Transverse colon (tissue), 4 donors: ENCODE measurements around the gene ARHGAP10. TPM values are rescaled to one million over a fixed set of nuclear protein-coding genes. Genes with fewer than 3 reads are reported as not detected.

Source experiments
- DNase-seq: peaks from one replicate; pipeline ENCODE4 v3.0.0-alpha.2; 2019
- H3K27ac ChIP-seq, 4 donors: fragments of 200-600 bp; sonication (generic); 2 replicates each; pipeline ENCODE4 v1.5.1; 2016 to 2018; ENCODE audit warnings: inconsistent platforms in 4 of 4
- H3K27me3 ChIP-seq: fragments of 200-600 bp; sonication (generic); 2 replicates; pipeline ENCODE4 v1.5.1; 2017; ENCODE audit warnings: inconsistent platforms
- H3K36me3 ChIP-seq, 4 donors: fragments of 200-600 bp; sonication (generic); 2 replicates each; pipeline ENCODE4 v1.5.1; 2017 to 2019; ENCODE audit warnings: inconsistent platforms in 4 of 4
- H3K4me1 ChIP-seq, 4 donors: fragments of 200-600 bp; sonication (generic); 2 replicates each; pipeline ENCODE4 v1.5.1; 2017 to 2020; ENCODE audit warnings: inconsistent platforms in 4 of 4
- H3K4me3 ChIP-seq, 4 donors: fragments of 200-600 bp; sonication (generic); 1 replicate in 1 of 4; 2 replicates in 3 of 4; pipeline versions ENCODE4 v1.5.1 to v1.6.1; 2017 to 2019; ENCODE audit warnings: inconsistent platforms in 4 of 4
- H3K9me3 ChIP-seq, 2 donors: fragments of 200-600 bp; sonication (generic); 2 replicates each; pipeline ENCODE4 v1.5.1; 2017 to 2019; ENCODE audit warnings: inconsistent platforms in 2 of 2
- EP300 ChIP-seq: sonication (generic); formaldehyde crosslinking; IDR thresholded peaks from one replicate; pipeline ENCODE4 v1.6.1; 2017; ENCODE audit warnings: antibody characterized with exemption, low read depth
- POLR2A ChIP-seq: fragments of 450-650 bp; IDR thresholded peaks from one replicate; pipeline ENCODE4 v1.6.1; 2016; ENCODE audit warnings: antibody characterized with exemption, mild to moderate bottlenecking, moderate library complexity
- POLR2AphosphoS5 ChIP-seq, 3 donors: sonication (generic); formaldehyde crosslinking; IDR thresholded peaks; one replicate each; pipeline ENCODE4 v1.6.1; 2016; ENCODE audit warnings: antibody characterized with exemption in 3 of 3
- WGBS, 2 donors: methylation state at CpG; one replicate each; pipeline ENCODE4 v1.1.5; 2018; ENCODE audit warnings: low coverage in 1 of 2; 5-methylcytosine and 5-hydroxymethylcytosine counted together
- in situ Hi-C, 4 donors: fragments of 200-750 bp; cut with MboI; loops; one replicate each; pipeline versions ENCODE4 v1.15.0 to v1.15.1; 2017; ENCODE audit warnings: low sequenced_read_pairs in 3 of 4, low pct_ligation_motif_present in 1 of 4, low pct_unique_long_range_greater_than_20kb in 1 of 4
- intact Hi-C: fragments of 100-400 bp; cut with DNase I; formaldehyde crosslinking; loops from one replicate; pipeline ENCODE4 v1.15.1; 2023; ENCODE audit warnings: low total_unique reads
- small RNA-seq, 4 donors: library from RNA; depleted of rRNA; stranded (forward); fragments of <200 nt; gene quantifications; one replicate each; pipeline ENCODE3, GENCODE V24; 2016
- total RNA-seq, 4 donors: library from RNA; depleted of rRNA; stranded (reverse); fragments of >200 nt; gene quantifications; one replicate each; pipeline ENCODE4 v1.1.0, GENCODE V29; 2016
- TF ChIP-seq, protein P1 (sequence below), 5 experiments: fragments of 200-600 bp in 3 of 5; fragments of 450-650 bp in 2 of 5; sonication (generic) in 3 of 5; IDR thresholded peaks; 1 replicate in 2 of 5; 2 replicates in 3 of 5; pipeline ENCODE4 v1.5.1; 2016 to 2017; ENCODE audit warnings: antibody characterized with exemption in 5 of 5, inconsistent platforms in 3 of 5, mild to moderate bottlenecking in 2 of 5, moderate library complexity in 1 of 5

ARHGAP10 gene
- total RNA-seq, 4 donors from 2014 or later: 14.7 to 27.3 (median 22.9) TPM

DNA sequence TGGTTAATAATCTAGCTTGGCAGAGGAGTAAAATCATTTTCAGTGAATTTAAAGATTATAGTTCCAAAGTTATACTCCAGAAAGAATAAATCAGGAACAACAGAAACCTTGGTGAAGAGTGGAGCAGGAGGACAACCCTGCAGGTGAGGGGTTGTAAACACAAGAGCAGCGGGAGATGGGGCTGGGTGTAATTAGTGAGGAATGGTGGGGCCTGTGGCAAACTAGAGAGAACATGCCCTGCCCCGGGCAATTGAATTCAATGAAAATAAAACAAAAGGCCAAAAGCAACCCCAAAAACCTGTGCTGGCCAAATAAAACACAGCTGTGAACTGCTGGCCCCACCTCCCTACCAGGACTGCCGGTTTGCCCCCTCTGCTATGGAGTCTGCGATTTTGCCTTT is 385.1 kb downstream of the ARHGAP10 start:
- WGBS, 2 donors: 80 to 96% methylated on average over 1 to 4 of the region's 4 CpGs
- intact Hi-C loops (no loop called here), in situ Hi-C loops (no loop called here)
- Histone ChIP-seq H3K9me3 (no peaks in the 10 kb centered on the region), H3K4me3 (no peak overlapping the region), H3K27ac (no peak overlapping the region), H3K4me1 (peaks cover 0 to 8% (median 0%) of the 10 kb centered on the region in 4 donors), H3K36me3 (peaks cover 0 to 16% (median 5%) of the 10 kb centered on the region in 4 donors), H3K27me3 (no peaks in the 10 kb centered on the region)
- TF ChIP-seq POLR2AphosphoS5 (IDR thresholded peaks at IDR 0.05) (no peak), EP300 (no peak), POLR2A (no peak)
- TF ChIP-seq, protein P1, sequence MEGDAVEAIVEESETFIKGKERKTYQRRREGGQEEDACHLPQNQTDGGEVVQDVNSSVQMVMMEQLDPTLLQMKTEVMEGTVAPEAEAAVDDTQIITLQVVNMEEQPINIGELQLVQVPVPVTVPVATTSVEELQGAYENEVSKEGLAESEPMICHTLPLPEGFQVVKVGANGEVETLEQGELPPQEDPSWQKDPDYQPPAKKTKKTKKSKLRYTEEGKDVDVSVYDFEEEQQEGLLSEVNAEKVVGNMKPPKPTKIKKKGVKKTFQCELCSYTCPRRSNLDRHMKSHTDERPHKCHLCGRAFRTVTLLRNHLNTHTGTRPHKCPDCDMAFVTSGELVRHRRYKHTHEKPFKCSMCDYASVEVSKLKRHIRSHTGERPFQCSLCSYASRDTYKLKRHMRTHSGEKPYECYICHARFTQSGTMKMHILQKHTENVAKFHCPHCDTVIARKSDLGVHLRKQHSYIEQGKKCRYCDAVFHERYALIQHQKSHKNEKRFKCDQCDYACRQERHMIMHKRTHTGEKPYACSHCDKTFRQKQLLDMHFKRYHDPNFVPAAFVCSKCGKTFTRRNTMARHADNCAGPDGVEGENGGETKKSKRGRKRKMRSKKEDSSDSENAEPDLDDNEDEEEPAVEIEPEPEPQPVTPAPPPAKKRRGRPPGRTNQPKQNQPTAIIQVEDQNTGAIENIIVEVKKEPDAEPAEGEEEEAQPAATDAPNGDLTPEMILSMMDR (IDR thresholded peaks at IDR 0.05): no peak
- DNase-seq: no peak

DNA sequence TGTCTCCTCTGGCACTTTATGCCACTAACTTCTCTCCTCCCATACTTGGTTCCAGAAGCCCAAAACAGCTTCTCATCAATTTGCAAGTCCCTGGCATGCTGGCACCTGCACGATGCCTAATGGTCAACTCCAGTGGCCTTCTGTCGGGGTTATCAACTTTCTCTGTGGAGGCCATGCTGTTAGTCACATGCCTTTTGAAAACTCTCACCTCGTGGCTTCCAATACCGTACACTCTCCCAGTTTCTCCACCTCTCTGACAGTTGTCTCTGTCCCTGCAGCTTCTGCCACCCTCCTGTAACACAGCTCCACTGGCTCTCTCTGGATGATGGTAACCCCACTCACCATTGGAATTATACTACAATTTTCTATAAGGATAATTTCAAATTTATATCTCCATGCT is 386.3 kb downstream of the ARHGAP10 start:
- WGBS, 2 donors: 91 to 92% methylated on average over 4 of the region's 4 CpGs
- TF ChIP-seq POLR2A: no peak
- no peak for TF ChIP-seq EP300
- TF ChIP-seq, protein P1 (IDR thresholded peaks at IDR 0.05): no peak
- no peak for TF ChIP-seq POLR2AphosphoS5 (IDR thresholded peaks at IDR 0.05)
- in situ Hi-C loops: no loop called here
- H3K4me3 ChIP-seq: no peak overlapping the region
- intact Hi-C loops: no loop called here
- no peak overlapping the region for H3K27ac ChIP-seq
- no peak for DNase-seq
- H3K4me1 ChIP-seq: peaks cover 0 to 8% (median 0%) of the 10 kb centered on the region in 4 donors
- peaks cover 0 to 9% (median 5%) of the 10 kb centered on the region in 4 donors for H3K36me3 ChIP-seq
- H3K9me3 ChIP-seq: peaks cover 0 to 4% of the 10 kb centered on the region in 2 donors
- no peaks in the 10 kb centered on the region for H3K27me3 ChIP-seq

DNA sequence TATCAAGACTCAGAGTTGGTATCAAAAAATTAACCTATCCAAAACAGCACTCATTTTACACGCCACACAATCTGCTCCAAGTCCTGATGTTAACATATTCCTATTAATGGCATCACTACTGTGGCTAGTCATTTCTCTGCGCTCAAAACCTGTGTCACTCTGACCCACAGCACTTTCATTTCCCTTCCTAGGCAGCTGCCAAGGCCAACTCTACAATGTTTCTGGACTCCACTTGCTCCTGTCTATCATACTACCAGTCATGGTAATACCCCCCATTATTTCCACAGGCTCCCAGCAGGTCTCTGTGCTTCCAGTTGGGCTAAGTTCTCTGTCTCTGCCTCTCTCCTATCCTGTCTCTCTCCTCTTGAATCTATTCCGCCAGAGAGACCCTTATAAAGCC is 386.7 kb downstream of the ARHGAP10 start:
- Histone ChIP-seq H3K4me3 (no peak overlapping the region), H3K27me3 (no peaks in the 10 kb centered on the region), H3K9me3 (peaks cover 0 to 4% of the 10 kb centered on the region in 2 donors), H3K27ac (no peak overlapping the region), H3K4me1 (peaks cover 0 to 8% (median 0%) of the 10 kb centered on the region in 4 donors), H3K36me3 (peaks cover 0 to 7% (median 3%) of the 10 kb centered on the region in 4 donors)
- in situ Hi-C loops: no loop called here
- 87 to 88% methylated on average over 3 of the region's 3 CpGs for WGBS, 2 donors
- TF ChIP-seq, protein P1 (IDR thresholded peaks at IDR 0.05): no peak
- TF ChIP-seq EP300 (no peak), POLR2AphosphoS5 (IDR thresholded peaks at IDR 0.05) (no peak), POLR2A (no peak)
- intact Hi-C loops: no loop called here
- DNase-seq: no peak

DNA sequence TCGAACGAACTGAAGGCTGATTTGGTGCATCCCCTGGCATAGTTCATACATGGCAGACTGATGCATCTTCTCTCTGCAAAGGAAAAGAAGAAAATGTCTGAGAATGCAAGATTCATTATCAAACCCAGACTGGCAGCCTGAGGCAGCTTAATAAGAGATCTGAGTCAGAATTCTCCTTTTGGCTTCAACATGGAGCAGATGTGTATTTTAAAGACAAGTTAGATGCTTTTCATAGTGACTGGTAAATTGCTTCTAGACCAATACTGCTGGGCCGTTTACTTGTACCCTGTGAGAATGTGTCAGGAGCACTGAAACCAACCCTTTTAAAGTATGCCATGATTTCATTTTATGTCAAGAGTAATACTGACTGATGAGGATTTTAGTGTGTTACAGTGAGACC is 388.3 kb downstream of the ARHGAP10 start:
- WGBS, 2 donors: 60 to 78% methylated on average over 1 to 3 of the region's 3 CpGs
- no peak overlapping the region for H3K27ac ChIP-seq
- H3K4me3 ChIP-seq: no peak overlapping the region
- peaks cover 10 to 15% of the 10 kb centered on the region in 2 donors for H3K9me3 ChIP-seq
- TF ChIP-seq, protein P1 (IDR thresholded peaks at IDR 0.05): no peak
- in situ Hi-C loops (no loop called here), intact Hi-C loops (no loop called here)
- peaks cover 0 to 8% (median 0%) of the 10 kb centered on the region in 4 donors for H3K4me1 ChIP-seq
- H3K36me3 ChIP-seq: peaks cover 0 to 7% (median 0%) of the 10 kb centered on the region in 4 donors
- no peak for DNase-seq
- H3K27me3 ChIP-seq: no peaks in the 10 kb centered on the region

Small RNAs within 50 kb of the gene (small RNA-seq; reads per million reads assigned to genes)
- gene MIR4799 (0 reads per million in 4 donors), gene RN7SL254P (0 reads per million in 4 donors), gene RNA5SP165 (0 to 0.28 (median 0) reads per million in 4 donors)

Other genes with a start within 250 kb of the ARHGAP10 start
- 10 to 100 TPM; 14.9 to 40.3 (median 25.5) TPM for gene TMEM184C, start 114.7 kb upstream of the ARHGAP10 start, total RNA-seq
- gene PRMT9, start 47.9 kb upstream of the ARHGAP10 start, total RNA-seq: 10 to 100 TPM in 1 of 4 donors, 1 to 10 TPM in 2, under 1 TPM in 1; 0.60 to 17.1 (median 4.8) TPM